GM12872 (cell line): ENCODE data around the gene UBASH3A.

Experiments
- TF ChIP-seq, protein P1 (sequence below): IDR thresholded peaks from 3 replicates; pipeline ENCODE4 v1.5.1; 2011; ENCODE audit warnings: low read depth, mild to moderate bottlenecking, low read length, moderate library complexity; ENCODE audit not compliant: insufficient read depth

UBASH3A gene

GRCh38 chr21:42392731-42393442 is 10.8 kb upstream of the UBASH3A start:
- TF ChIP-seq, protein P1, sequence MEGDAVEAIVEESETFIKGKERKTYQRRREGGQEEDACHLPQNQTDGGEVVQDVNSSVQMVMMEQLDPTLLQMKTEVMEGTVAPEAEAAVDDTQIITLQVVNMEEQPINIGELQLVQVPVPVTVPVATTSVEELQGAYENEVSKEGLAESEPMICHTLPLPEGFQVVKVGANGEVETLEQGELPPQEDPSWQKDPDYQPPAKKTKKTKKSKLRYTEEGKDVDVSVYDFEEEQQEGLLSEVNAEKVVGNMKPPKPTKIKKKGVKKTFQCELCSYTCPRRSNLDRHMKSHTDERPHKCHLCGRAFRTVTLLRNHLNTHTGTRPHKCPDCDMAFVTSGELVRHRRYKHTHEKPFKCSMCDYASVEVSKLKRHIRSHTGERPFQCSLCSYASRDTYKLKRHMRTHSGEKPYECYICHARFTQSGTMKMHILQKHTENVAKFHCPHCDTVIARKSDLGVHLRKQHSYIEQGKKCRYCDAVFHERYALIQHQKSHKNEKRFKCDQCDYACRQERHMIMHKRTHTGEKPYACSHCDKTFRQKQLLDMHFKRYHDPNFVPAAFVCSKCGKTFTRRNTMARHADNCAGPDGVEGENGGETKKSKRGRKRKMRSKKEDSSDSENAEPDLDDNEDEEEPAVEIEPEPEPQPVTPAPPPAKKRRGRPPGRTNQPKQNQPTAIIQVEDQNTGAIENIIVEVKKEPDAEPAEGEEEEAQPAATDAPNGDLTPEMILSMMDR, result no peak

- TF ChIP-seq, protein P1, result no peak
These were observed 10.2 kb upstream of the UBASH3A start for GRCh38 chr21:42393443-42393950.

DNA sequence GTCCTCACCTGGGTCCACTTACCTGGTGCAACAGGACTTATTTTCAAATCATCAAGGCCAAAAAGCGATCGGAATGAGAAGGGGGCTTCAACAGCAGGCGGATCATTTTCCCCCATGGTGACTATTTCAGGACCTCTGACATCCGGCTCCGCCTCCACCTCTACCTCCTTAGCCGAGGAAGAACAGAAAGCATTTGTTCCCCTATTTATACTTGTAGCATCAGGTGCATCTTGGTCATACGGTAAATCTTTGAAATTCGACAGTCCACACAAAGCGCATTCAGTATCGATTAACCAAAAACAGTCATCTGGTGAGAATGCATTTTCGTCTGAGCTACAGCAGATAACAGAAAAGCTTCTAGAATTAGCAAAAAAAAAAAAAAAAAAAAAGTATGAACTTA is 8.4 kb upstream of the UBASH3A start:
- TF ChIP-seq, protein P1, result no peak

DNA sequence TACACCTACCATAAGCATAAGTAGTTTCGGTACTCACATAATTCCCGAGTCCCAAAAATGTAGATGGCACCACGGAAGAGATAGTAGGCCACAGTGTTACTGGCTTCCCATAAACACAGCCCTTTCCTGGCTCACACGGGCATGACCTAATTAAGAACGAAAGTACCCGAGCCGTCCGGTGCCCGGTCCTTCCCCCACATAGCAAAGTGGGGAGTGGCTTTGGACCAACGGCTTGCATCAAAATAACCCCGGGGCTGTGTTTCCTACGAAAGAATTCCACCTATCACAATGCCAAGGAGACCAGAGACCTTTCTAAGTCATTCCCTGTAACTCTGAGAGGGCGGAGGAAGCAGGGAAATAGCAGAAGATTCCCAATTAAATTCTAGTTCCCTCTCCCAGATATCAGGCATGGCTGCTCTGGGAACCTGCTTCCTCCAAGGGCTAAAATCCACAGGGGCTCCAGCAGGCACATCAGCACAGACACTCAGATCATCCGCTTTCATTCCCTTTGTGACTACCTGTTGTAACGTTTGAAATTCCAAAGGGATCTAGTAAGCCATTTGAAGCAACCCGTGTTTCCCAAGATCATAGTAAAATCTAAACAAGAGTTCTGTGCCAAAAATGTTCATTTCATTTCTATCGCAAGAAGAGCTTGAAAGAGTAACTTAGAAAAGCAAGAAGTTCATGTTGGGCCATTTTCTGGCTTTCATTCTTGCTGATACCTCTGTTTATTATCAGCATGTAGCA is 7.6 kb upstream of the UBASH3A start, which contains the start of gene TMPRSS3:
Gene TMPRSS3, minus strand, starts transcription at position 148 of the 747 bp plus-strand sequence. CDS start 635 bp downstream, outside the sequence.
- TF ChIP-seq, protein P1, result no peak

DNA sequence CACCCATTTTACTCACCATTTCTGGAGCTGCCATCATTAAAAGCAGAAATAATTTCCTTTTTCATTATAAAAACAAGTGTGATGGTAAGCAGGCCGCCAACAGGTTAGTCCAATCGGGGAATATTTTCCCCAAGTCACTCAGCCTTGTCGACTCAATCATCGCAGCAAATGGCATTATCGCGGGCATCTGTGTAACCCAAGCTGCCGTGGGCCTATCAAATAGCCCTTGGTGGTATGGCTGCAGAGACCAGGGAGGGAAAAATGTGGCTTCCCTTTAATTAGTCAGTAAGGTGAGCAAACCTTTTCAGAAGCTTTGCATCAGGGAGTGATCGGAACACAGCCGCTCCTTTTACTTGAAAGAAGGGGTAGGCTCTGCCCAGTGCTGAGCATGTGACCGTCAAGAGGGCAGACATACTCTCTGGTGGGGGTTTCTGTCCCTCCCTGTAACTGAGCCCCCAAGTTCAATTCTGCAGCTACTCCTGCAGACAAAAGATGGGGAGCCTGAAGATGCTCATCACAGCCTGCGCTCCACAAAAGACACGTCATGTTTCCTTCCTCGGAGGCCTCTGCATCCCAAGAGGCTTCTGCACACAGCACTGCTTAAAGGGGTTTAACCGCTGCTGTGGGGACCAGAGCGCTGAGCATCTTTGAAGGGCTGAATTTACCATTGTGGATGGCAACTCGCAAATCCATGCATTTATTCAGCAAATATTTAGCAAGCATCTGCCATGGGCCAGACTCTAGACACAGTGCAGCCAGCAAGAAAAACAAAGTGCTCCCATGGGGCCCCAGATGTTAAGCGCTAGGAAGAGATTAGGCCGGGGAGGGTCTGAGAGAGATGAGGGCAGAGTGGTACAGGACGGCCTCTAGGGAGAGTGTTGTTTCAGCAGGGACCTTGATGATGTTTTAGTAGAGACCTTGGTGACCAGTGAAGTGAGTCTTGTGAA is 6.6 kb upstream of the UBASH3A start:
- TF ChIP-seq, protein P1, result no peak

- TF ChIP-seq, protein P1, result no peak
These were observed 5.8 kb upstream of the UBASH3A start for GRCh38 chr21:42397746-42398394.
